Spleen (tissue), 13 donors: ENCODE measurements around the gene RINL. TPM values are rescaled to one million over a fixed set of nuclear protein-coding genes. Genes with fewer than 3 reads are reported as not detected.

ENCODE experiments used
- DNase-seq: peaks from one replicate; pipeline ENCODE4 v3.0.0-alpha.2; 2020
- H3K27ac ChIP-seq, 8 donors: fragments of 200-600 bp; sonication (generic) in 7 of 8; 1 replicate in 4 of 8; 2 replicates in 4 of 8; pipeline versions ENCODE4 v1.5.0 to v1.8.0; 2016 to 2021; ENCODE audit warnings: inconsistent platforms in 4 of 8, mild to moderate bottlenecking in 4 of 8, moderate library complexity in 1 of 8
- H3K27me3 ChIP-seq, 7 donors: fragments of 200-600 bp; sonication (generic) in 6 of 7; replicated peaks in 1 of 7; 1 replicate in 4 of 7; 2 replicates in 3 of 7; pipeline versions ENCODE4 v1.5.0 to v1.8.0; 2016 to 2021; ENCODE audit warnings: inconsistent platforms in 3 of 7, mild to moderate bottlenecking in 1 of 7
- H3K36me3 ChIP-seq, 6 donors: fragments of 200-600 bp; sonication (generic) in 5 of 6; 1 replicate in 4 of 6; 2 replicates in 2 of 6; pipeline versions ENCODE4 v1.5.0 to v1.8.0; 2016 to 2021; ENCODE audit warnings: inconsistent platforms in 2 of 6
- H3K4me1 ChIP-seq, 6 donors: fragments of 200-600 bp; sonication (generic) in 5 of 6; 1 replicate in 3 of 6; 2 replicates in 3 of 6; pipeline versions ENCODE4 v1.5.0 to v1.8.0; 2016 to 2021; ENCODE audit warnings: inconsistent platforms in 3 of 6
- H3K4me3 ChIP-seq, 8 donors: fragments of 200-600 bp; sonication (generic) in 7 of 8; 1 replicate in 4 of 8; 2 replicates in 4 of 8; pipeline versions ENCODE4 v1.5.0 to v1.8.0; 2016 to 2021; ENCODE audit warnings: inconsistent platforms in 4 of 8, mild to moderate bottlenecking in 4 of 8, moderate library complexity in 2 of 8
- H3K9me3 ChIP-seq, 8 donors: fragments of 200-600 bp; sonication (generic) in 7 of 8; 1 replicate in 4 of 8; 2 replicates in 4 of 8; pipeline versions ENCODE4 v1.5.0 to v1.8.0; 2016 to 2021; ENCODE audit warnings: inconsistent platforms in 4 of 8
- POLR2A ChIP-seq, 3 donors: fragments of 450-650 bp; IDR thresholded peaks; one replicate each; pipeline ENCODE4 v1.5.1; 2017; ENCODE audit warnings: antibody characterized with exemption in 3 of 3, mild to moderate bottlenecking in 1 of 3
- POLR2AphosphoS5 ChIP-seq, 3 donors: sonication (generic); formaldehyde crosslinking; IDR thresholded peaks; one replicate each; pipeline ENCODE4 v1.5.1; 2017; ENCODE audit warnings: antibody characterized with exemption in 3 of 3
- WGBS, 5 donors: extraction: QIAGEN DNeasy Blood & Tissue Kit in 3 of 5; methylation state at CpG; one replicate each; pipeline versions ENCODE4 v1.1.5 to v1.1.7; 2013 to 2018; 5-methylcytosine and 5-hydroxymethylcytosine counted together
- intact Hi-C: fragments of 100-400 bp; cut with DNase I; formaldehyde crosslinking; loops from one replicate; pipeline ENCODE4 v1.15.0; 2023; ENCODE audit warnings: low total_unique reads
- long read RNA-seq, 2 donors: transcript quantifications; one replicate each; lab custom pipeline, GENCODE V29; 2026
- polyA plus RNA-seq, 3 donors: library from polyadenylated mRNA; stranded (reverse); fragments of 200-250 nt; gene quantifications; one replicate each; pipeline ENCODE4 v1.2.1, GENCODE V29; 2013
- total RNA-seq, 7 donors: library from RNA; depleted of rRNA in 3 of 7; stranded (reverse); fragments of >200 nt in 3 of 7; fragmentation: NEBNext Ultra II Directional in 4 of 7; extraction: Animal tissue kit (Norgen Biotek cat#: 25700) in 4 of 7; gene quantifications; one replicate each; pipeline versions ENCODE4 v1.1.0 to v1.2.1, GENCODE V29; 2016 to 2021
- TF ChIP-seq, protein P1 (sequence below), 11 experiments: fragments of 200-600 bp in 7 of 11; fragments of 450-650 bp in 4 of 11; sonication (generic) in 4 of 11; IDR thresholded peaks in 8 of 11; conservative IDR thresholded peaks in 3 of 11; 1 replicate in 7 of 11; 2 replicates in 4 of 11; pipeline versions ENCODE4 v1.4.0 to v1.8.0; 2016 to 2021; ENCODE audit warnings: antibody characterized with exemption in 11 of 11, inconsistent platforms in 4 of 11, mild to moderate bottlenecking in 1 of 11
- donor health status: healthy with polysubstance abuse.
- donor health status: DM: no; HTN: no; CAD: no; lungs with moderate emphysema.
- donor health status: DM: no; HTN: no; CAD: no.
- donor health status: Bipolar disorder and iron deficiency.
- donor health status: healthy.
- donor health status: DM: no; HTN: no; CAD: no.
- donor health status: DM: yes; HTN: yes; CAD: no.

RINL gene
- total RNA-seq (10 to 100 TPM; 14.5 to 31.3 (median 26.5) TPM), polyA plus RNA-seq (10 to 100 TPM; 26.6 to 42.5 (median 36.0) TPM)
- long read RNA-seq, donor 1, partial matches to known transcripts, result 0 of 2 reads
- long read RNA-seq, donor 1, other reads (novel, unspliced or antisense), result 0 of 2 reads
- long read RNA-seq, donor 2, result 0 reads

- DNase-seq, result peak; percentile 95
- Histone ChIP-seq H3K9me3 (no peaks in the 10 kb centered on the region), H3K27me3 (no peaks in the 10 kb centered on the region), H3K4me3 (peak within 1 kb of the TSS in 7 of 8 donors; percentile 8 to 65 (median 23)), H3K27ac (peak within 1 kb of the TSS; percentile 92 to 98 (median 94)), H3K4me1 (peaks cover 13 to 44% (median 26%) of the 10 kb centered on the region in 6 donors), H3K36me3 (peaks cover 0 to 71% (median 16%) of the 10 kb centered on the region in 6 donors)
- WGBS, 5 donors, result 7 to 18% (median 12%) methylated on average over 10 to 11 of the region's 11 CpGs
- TF ChIP-seq, protein P1, sequence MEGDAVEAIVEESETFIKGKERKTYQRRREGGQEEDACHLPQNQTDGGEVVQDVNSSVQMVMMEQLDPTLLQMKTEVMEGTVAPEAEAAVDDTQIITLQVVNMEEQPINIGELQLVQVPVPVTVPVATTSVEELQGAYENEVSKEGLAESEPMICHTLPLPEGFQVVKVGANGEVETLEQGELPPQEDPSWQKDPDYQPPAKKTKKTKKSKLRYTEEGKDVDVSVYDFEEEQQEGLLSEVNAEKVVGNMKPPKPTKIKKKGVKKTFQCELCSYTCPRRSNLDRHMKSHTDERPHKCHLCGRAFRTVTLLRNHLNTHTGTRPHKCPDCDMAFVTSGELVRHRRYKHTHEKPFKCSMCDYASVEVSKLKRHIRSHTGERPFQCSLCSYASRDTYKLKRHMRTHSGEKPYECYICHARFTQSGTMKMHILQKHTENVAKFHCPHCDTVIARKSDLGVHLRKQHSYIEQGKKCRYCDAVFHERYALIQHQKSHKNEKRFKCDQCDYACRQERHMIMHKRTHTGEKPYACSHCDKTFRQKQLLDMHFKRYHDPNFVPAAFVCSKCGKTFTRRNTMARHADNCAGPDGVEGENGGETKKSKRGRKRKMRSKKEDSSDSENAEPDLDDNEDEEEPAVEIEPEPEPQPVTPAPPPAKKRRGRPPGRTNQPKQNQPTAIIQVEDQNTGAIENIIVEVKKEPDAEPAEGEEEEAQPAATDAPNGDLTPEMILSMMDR (IDR thresholded peaks at IDR 0.05 in 8 of 11, conservative IDR thresholded peaks at IDR 0.05 in 3 of 11), result peak in 3 of 11 experiments; percentile 5 to 12 (median 5)
- TF ChIP-seq POLR2AphosphoS5 (IDR thresholded peaks at IDR 0.05), result peak; percentile 83 to 86 (median 83)
- no peak for TF ChIP-seq POLR2A (IDR thresholded peaks at IDR 0.05)
- intact Hi-C loops, result no loop called here
These were observed at the start of gene RINL for GRCh38 chr19:38877781-38878574. TSS of gene RINL (minus strand) at chr19:38878275. CDS start at chr19:38876742, 1,533 bp downstream.

- peak; percentile 62 for DNase-seq
- H3K9me3 ChIP-seq, result no peaks in the 10 kb centered on the region
- H3K4me1 ChIP-seq, result peaks cover 3 to 33% (median 11%) of the 10 kb centered on the region in 6 donors
- H3K27ac ChIP-seq, result peak overlapping the region in 5 of 8 donors; percentile 39 to 80 (median 56)
- TF ChIP-seq POLR2A (IDR thresholded peaks at IDR 0.05), result no peak
- TF ChIP-seq POLR2AphosphoS5 (IDR thresholded peaks at IDR 0.05), result no peak
- TF ChIP-seq, protein P1 (IDR thresholded peaks at IDR 0.05 in 8 of 11, conservative IDR thresholded peaks at IDR 0.05 in 3 of 11), result no peak
- H3K4me3 ChIP-seq, result no peak overlapping the region
- H3K36me3 ChIP-seq, result peaks cover 0 to 52% (median 33%) of the 10 kb centered on the region in 6 donors
- 82 to 95% (median 86%) methylated on average over 7 of the region's 7 CpGs for WGBS, 5 donors
- intact Hi-C loops, result no loop called here
- H3K27me3 ChIP-seq, result no peaks in the 10 kb centered on the region
These were observed 46.3 kb upstream of the RINL start for GRCh38 chr19:38924388-38924787.

DNA sequence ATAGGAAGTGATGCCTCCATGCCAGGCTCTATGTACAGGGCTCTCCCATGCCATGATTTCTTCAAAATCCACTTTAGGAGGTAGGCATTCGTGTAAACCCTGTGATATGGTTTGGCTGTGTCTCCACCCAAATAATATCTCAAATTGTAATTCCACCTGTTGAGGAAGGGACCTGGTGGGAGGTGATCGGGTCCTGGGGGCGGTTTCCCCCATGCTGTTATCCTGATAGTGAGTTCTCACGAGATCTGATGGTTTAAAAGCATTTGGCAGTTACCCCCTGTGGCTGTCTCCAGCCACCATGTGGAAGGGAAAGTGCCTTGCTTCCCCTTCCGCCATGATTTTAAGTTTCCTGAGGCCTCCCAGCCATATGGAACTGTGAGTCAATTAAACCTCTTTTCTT lies 44.4 kb upstream of the RINL start:
- peaks cover 0 to 18% (median 0%) of the 10 kb centered on the region in 6 donors for H3K4me1 ChIP-seq
- intact Hi-C loops, result no loop called here

More for the DNA sequence above, 44.4 kb upstream of the RINL start:
- DNase-seq, result peak; percentile 12
- Histone ChIP-seq H3K27ac (no peak overlapping the region), H3K4me3 (no peak overlapping the region), H3K36me3 (peaks cover 0 to 56% (median 33%) of the 10 kb centered on the region in 6 donors), H3K27me3 (no peaks in the 10 kb centered on the region), H3K9me3 (no peaks in the 10 kb centered on the region)
- TF ChIP-seq, protein P1 (IDR thresholded peaks at IDR 0.05 in 8 of 11, conservative IDR thresholded peaks at IDR 0.05 in 3 of 11), result no peak
- TF ChIP-seq POLR2AphosphoS5 (IDR thresholded peaks at IDR 0.05) (no peak), POLR2A (IDR thresholded peaks at IDR 0.05) (no peak)
- WGBS, 5 donors, result 87 to 97% (median 91%) methylated on average over 5 of the region's 5 CpGs
